HG03354 (cell line): Measurements from ENCODE around the gene EYA2.
"Not testable (repeated sequence)": the region's sequence is repeated elsewhere in the genome, so short reads cannot be mapped to it uniquely, and the experiment has no call there.

Source experiments
- ATAC-seq: cut with Tn5 transposase; IDR thresholded peaks from one replicate; pipeline ENCODE4 v1.9.1; 2021; ENCODE audit warnings: mild to moderate bottlenecking; ENCODE audit not compliant: unreplicated experiment, poor library complexity, severe bottlenecking

Gene EYA2

DNA sequence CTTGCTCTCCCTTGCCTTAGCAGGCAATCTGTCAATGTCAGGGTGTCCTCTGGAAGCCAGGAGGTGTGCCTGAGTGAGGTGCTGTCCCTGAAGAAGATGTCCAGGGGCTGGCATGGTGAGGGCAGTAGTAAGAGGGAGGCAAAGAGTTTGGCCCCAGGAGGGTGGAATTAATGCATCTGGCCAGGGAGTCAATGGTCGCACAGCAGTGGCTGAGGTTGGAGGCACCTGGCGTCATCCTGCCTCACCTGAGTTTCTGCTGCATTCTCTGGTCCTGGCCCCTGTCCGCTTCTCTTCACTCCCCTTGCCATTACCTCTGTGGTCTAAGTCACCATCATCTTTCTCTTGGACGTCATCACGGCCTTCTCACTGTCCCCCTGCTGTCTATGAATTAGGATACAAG lies 255.3 kb downstream of the EYA2 start:
- ATAC-seq, result no peak

DNA sequence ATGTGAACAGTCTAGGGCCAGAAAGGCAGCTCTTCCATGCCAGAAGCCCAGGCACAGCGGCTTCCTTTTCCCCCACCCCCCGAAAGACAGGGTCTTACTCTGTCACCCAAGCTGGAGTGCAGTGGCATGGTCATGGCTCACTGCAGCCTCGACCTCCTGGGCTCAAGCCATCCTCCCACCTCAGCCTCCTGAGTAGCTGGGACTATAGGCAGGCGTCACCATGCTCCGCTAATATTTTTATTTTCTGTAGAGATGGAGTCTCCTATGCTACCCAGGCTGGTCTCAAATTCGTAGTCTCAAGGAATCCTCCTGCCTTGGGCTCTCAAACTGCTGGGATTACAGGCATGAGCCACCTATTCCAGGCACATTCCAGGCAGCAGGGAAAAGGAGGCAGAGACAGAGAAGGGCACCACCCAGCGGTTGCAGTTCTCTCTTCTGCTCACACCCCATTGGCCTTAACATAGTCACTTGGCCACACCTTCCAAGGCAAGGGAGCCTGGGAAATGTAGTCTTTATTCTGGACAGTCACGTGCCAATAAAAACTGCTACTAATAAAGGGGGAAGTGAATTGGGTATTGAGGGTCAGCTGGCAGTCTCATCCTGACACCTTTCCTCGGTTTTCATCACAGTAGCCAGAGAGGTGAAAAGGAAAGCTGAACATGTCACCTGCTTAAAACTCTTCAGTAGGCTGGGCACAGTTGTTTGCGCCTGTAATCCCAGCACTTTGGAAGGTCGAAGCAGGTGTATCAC lies 255.9 kb downstream of the EYA2 start:
- no peak for ATAC-seq

DNA sequence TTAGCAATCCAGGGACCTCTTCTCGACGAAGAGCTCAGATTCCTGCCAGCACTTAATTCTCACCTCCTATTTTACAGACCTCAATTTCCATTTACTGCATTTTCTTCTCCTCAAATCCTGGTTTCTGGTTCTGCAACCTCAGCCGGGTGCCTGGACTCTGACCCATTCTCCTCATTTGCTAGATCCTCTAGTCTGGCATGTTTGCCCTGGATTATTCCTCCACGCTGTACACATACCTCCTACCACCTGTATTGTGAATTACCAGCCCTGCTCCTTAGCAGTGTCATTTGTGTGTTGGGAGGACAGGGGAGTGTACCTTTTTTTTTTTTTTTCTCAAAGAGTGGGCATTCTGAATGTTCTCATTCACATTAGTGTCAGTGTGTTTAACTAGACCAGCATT lies 257.4 kb downstream of the EYA2 start:
- ATAC-seq, result no peak

DNA sequence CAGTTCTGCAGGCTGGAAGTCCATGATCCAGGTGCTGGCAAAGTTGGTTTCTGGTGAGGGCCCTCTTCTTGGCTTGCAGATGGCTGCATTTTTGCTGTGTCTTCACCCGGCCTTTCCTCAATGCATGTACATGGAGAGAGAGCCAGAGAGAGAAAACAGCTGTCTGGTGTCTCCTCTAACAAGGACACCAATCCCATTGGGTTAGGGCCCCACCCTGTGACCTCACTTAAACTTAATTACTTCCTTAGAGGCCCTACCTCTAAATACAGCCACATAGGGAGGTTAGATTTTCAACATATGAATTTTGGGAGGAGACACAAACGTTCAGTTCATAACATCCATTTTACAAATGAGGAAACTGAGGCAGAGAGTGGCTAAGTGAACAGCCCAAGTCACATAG lies 259.4 kb downstream of the EYA2 start:
- no peak for ATAC-seq

DNA sequence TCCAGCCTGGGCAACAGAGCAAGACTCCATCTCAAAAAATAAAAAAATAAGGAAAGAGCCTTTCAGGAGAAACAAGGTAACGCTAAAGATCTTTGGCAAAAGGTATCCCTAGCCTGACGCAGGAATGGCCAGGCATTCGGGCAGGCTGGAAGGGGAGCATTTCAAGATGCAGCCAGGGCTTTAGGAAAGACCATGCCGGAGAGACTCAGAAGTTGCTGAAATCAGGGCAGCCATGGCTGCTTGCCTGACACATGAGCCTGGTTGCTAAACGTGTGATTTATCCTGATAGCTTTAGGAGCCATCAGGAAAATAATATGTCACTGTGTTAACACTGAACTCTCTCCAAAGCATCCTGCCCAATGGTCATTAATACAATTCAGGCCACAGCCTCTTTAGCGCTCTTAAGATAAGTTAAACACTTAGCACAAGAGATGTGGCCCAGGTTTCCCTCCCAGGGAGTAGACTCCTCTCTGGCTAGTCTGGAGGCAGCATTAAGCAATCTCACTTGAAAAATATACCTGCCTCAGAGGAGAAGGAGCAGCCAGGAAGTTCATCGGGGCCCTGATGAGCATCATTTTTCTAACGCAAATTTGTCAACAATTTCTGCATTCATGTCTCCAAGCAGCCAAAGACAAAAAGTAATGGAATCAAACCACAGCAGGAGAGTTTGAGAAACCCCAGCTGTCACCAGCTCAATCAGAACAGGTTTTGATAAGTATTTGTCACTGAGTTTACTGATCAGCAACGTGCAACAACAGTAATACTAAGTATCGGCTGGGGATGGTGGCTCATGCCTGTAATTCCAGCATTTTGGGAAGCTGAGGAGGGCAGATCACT lies 261.9 kb downstream of the EYA2 start:
- no peak for ATAC-seq

DNA sequence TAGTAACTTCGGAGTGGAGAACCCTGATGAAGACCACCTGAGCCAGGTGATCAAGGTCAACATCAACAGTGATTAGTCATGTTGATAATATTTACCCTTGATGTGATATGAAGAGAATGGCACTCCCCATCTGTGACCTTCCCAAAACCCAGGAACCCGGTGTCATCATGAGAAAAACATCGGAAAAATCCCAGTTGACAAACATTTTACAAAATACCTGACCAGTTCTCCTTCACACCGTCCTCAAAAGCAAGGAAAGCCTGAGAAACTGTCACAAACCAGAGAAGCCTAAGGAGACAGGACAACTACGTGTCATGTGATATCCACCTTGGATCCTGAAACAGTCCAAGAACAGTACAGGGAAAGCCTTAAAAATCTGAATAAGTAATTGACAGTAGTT lies 264.5 kb downstream of the EYA2 start:
- ATAC-seq, result no peak

DNA sequence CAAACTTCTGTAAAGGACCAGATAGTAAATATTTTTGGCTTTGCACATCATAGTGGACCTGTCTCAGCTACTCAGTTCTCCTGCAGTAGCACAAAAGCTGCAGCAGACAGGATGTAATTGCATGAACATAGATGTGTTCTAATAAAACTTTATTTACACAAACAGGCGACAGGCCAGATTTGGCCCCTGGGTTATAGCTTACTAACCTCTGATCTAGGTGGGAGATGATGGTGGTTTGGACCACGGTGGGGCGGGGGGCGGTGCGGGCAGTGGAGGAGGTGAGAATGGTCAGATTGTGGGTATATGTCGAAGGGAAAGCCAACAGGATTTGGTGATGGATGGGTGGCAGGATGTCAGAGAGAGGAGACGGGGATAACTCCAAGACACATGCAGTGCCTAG lies 265.6 kb downstream of the EYA2 start:
- ATAC-seq, result no peak

DNA sequence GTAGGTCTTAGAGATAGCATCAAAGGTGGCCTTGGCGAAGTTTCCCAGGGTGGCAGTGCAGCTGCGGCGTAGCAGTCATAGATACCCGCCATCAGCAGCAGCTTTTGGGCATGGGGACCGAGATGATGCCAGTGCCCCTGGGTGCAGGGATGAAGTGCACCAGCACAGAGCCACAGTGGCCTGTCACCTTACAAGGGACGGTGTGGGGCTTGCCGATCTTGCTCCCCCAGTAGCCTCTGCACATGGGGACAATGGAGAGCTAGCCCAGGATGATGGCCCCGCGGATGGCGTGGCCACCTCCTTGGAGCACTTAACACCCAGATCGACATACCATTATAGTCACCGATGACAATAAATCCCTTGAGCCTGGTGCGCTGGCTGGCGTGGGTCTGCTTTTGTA lies 266.3 kb downstream of the EYA2 start:
- ATAC-seq, result no peak

DNA sequence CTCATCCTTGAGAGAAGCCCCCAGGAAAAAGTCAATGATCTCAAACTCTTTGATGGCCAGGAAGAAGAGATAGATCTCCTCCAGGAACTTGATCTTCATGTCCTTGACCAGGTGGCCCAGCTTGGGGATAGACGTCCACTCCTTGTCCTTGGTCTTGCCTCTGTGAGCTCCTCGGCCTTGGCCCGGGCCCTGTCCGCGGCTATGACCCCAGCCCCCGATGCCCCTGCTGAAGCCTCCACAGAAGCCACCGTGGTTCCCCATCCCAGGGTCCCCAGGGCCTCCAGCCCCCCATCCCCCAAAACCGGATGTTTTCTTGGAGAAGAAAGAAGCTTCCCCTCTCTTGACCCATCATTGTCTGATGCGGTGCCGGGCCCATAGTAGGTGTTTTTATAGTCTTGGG lies 266.8 kb downstream of the EYA2 start:
- no peak for ATAC-seq

DNA sequence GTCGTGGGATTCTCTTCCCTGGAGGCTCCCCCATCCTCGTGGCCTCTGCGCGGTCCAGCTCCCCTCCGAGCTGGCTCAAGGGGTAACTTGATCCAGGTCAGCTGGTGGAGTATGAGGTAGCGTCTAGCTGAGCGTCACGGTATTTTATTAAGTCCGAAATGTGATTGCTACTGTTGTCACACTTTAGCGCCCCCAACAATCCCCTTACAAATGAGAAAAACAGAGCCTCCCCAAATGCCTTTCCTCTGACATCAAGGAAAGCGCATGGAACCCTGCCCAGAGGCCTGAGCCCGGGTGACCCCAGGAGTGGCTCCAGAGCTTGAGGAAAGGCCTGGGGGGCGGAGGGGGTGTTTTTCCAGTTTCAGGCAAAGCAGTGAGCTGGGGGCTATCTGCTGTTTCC lies 269.5 kb downstream of the EYA2 start:
- no peak for ATAC-seq

DNA sequence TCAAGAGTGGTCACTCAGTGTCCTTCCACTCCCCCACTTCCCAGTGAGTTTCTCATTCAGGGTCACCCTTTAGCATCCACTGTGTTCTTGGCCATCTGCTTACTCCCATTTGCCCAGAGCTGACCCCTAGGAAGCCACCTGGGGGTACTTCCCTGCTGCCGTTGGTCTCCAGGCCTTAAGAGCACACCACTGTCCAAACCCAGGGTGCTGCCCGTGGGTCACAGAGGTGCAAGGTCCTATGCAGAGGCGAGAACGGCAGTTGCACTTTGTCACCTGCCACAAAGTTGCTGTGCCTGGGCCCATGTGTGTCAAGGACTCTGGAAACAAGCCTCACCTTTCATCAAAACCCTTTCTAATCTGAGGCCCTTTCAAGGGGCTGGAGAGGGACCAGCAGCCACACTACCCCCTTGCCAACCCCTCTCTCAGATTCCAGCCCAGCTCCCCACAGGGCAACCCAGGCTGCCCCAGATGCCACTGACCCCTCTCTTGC lies 270.8 kb downstream of the EYA2 start:
- ATAC-seq, result no peak

DNA sequence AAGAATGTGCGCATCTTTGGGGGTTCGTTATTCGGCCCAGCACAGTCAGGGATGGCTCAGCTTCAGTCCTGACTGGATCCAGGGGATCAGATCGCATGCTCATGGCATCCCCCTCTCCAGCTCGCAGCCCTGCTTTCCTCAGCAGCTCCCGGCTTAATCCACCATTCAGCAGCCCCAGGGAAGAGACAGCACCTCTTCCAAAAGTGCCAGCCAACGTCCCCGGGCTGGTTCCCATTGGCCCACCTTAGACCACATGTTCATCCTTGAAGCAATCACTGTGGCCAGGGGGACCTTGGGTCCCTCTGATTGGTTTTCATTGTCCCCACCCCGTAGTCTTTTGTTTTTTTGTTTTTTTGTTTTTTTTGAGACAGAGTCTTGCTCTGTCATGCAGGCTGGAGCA lies 273.2 kb downstream of the EYA2 start:
- ATAC-seq, result no peak

DNA sequence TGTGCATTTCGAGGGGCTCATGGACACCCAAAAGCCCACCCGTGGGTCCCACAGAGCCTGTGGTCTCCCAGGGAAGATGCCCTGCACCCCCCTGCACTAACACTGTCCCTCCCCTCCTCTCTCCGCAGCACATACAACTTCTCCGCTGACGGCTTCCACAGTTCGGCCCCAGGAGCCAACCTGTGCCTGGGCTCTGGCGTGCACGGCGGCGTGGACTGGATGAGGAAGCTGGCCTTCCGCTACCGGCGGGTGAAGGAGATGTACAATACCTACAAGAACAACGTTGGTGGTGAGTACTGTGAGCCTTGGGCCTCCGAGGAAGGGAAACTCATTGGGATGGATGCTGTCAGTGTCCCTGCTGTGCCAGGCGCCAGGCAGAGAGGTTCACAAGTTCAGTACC lies 277.9 kb downstream of the EYA2 start:
- no peak for ATAC-seq

DNA sequence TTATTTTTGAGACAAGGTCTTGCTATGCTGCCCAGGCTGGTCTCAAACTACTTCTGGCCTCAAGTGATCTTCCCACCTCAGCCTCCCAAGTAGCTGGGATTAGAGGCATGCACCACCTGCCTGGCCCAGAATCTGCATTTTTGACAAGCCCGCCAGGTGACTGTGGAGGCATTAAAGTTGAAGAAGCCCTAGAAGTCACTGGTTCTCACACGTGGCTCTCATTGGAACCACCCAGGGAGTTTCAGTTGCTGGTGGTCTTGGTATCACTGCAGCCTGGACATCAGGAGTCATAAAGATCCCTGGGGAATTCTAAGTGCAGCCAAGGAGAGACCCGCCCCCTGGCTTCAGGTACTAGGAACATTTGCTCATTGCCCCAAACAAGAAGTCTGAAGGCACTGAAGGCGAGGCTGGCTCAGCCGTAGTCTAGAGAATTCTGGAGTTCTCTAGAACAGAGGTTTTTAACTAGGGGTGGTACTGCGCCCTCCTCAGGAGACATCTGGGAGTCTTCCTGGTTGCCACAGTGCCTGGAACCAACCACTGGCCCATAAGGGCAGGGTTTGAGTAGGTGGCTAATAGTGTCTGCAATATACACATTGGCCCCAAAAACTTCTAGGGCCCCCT lies 279.1 kb downstream of the EYA2 start:
- ATAC-seq, result no peak

DNA sequence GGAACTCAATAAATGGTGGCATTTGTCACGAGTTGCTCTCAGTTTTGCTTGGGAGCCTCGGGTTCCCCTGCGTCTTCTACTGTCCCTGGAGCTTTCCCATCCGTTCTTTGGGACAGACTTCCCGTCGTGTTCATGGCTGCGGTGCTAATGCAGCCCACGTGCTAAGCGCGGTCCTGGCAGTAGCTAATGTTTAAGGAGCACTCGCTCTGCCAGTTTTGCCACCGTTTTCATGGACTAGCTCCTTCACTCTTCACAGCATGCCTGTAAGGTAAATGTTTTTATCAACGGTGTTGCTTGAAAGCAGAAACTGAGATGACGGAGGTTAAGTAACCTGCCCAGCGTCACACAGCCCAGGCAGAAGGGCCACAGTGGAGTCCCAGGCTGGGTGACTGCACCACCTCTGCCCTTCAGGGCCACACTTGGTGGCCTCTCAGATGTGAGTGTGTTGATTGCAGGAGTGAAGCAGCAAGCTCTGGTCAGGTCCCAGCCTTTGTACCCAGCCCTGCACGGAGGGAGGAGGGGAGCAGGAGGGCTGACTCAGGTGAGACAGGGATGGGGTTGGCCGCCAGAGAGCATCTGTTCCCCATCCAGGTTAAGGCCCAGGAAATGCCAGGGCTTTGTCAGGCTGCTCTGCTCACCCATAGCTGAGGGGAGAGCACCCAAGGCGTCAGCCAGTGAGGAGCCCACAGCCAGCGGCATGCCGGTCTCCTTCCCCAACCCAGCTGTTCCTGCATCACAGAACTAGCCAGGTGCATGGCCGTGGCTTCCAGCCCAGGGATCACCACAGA lies 280.0 kb downstream of the EYA2 start:
- ATAC-seq, result no peak

DNA sequence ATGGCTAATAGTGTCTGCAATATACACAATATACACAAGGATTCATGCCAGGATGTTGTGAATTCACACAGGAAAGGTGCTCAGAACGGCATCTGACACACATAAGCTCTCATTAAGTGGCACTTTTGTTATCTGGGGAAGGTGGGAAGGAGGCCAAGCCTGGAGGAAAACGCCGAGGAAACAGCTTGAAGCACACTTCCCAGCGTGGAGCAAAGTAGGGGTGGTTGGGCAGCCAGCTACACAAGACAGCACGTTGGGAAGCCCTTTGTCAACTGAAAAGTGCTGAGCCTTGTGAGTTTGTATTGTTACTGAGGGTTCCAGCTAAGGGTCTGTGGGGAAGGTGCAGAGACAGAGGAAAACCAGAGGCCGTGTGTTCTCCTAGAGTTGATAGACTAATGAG lies 280.9 kb downstream of the EYA2 start:
- no peak for ATAC-seq

DNA sequence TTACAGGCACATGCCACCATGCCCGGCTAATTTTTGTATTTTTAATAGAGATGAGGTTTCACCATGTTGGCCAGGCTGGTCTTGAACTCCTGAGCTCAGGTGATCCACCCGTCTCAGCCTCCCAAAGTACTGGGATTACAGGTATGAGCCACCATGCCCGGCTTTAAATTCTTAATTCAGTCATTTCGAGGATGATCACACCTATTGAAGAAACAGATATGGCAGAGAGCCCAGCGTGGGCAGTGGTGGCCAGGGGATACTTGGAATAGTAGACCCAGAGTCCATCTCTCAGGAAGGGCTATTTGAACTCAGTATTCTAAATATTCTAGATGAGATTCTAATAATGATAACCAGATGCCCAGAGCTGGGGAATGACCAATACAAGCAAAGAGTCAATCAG lies 281.6 kb downstream of the EYA2 start:
- ATAC-seq, result not testable (repeated sequence)

DNA sequence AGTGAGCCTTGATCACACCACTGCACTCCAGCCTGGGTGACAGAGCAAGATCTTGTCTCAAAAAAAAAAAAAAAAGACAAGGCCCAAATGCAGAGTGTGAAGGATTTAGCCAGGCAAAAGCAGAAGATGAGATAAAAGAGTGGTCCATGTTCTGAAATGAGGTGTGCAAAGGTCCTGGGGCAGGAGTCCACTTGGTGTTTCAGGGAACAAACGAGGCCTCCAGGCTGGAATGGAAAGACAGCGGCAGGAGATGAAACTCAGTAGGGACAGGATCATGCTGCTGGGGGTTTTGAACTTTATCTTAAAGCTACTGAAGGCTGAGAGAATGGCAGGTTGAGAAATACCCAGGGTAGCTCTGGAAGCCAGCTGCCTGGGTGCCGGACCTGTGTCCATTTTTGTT lies 283.6 kb downstream of the EYA2 start:
- ATAC-seq, result no peak

DNA sequence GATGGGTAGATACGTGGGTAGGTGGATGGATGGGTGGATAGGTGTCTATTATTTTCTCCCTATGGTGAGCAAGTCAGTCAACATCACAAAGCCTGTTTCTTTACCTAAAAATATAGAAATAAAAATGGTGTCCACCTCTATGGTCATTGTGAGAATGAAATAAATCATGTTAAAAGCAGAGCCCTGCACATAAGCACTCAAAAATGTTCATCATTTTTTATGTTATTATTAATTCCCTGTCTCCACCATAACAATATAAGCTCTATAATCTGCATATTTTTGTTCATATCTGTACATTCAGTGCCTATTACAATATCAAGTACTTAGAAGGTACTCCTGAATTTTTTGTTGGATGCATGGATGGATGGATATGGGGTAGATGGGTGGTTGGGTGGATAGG lies 284.2 kb downstream of the EYA2 start:
- ATAC-seq, result no peak

DNA sequence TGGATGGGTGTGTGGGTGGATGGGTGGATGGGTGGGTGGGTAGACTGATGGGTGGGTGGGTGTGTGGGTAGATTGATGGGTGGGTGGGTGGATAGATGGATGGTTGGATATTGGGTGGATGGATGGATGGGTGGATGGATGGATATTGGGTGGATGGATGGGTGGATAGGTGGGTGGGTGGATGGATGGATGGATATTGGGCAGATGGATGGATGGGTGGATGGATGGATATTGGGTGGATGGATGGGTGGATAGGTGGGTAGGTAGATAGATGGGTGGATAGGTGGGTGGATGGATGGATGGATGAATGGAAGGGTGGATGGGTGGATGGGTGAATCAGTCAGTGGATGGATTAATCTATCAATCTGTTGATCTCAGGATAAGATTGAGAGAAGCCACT lies 284.6 kb downstream of the EYA2 start:
- ATAC-seq, result no peak
